GM11168 (cell line): ENCODE data around the gene MSN.
"Not testable (repeated sequence)": the region's sequence is repeated elsewhere in the genome, so short reads cannot be mapped to it uniquely, and the experiment has no call there.

Experiments
- in situ Hi-C: fragments of 300-500 bp; cut with MboI; formaldehyde crosslinking; loops from one replicate; pipeline ENCODE4 v1.12.0; 2022; ENCODE audit warnings: low sequenced_read_pairs; ENCODE audit not compliant: unreplicated experiment

Gene MSN

DNA sequence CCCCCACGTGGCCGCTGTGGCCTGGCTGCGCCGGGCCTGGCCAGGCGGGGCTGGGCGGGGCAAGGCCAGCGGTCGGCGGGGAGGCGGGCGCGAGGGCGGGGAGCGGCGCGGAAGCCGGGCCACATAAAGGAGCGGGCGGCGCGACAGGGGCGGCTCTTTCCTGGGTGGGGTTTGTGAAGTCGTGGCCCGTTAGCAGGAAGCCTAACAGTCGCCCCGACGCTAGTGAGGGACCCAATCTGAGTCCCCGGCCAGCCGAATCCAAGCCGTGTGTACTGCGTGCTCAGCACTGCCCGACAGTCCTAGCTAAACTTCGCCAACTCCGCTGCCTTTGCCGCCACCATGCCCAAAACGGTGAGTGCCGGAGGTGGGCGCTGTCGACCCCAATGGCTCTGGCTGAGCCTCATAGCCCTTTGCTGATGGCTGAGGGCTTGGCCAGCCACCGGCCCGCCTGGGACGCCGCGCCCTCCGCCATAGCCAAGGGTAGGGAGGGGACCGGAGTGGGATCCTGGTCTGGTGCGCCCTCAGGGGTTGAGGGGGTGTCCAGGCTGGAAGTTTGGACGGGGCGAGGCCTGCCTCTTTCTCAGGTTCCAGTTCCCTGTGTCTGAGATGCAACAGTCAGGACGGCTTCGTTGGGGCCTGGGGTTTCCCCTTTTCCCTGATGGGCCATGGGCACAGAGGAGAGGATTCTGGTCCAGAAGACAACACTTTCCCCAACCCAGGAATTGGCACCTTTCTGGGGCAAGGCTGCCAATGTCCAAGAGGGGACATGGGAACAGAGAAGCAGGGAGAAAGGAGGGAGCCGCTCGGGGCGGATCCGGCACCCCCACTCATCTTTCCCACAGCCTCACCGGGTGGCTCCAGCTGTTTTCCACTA lies at the start of gene MSN:
TSS of gene MSN (plus strand) at position 152 of the 874 bp plus-strand sequence. CDS start at position 340, 188 bp downstream.
- in situ Hi-C loops = no loop called here

DNA sequence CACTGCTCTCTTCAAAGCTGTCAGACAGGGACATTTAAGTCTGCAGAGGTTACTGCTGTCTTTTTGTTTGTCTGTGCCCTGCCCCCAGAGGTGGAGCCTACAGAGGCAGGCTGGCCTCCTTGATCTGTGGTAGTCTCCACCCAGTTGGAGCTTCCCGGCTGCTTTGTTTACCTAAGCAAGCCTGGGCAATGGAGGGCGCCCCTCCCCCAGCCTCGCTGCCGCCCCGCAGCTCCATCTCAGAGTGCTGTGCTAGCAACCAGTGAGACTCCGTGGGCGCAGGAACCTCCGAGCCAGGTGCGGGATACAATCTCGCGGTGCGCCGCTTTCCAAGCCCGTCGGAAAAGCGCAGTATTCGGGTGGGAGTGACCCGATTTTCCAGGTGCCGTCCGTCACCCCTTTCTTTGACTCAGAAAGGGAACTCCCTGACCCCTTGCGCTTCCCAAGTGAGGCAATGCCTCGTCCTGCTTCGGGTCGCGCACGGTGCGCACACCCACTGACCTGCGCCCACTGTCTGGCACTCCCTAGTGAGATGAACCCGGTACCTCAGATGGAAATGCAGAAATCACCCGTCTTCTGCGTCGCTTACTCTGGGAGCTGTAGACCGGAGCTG lies 47.3 kb upstream of the MSN start:
- in situ Hi-C loops = not testable (repeated sequence)

DNA sequence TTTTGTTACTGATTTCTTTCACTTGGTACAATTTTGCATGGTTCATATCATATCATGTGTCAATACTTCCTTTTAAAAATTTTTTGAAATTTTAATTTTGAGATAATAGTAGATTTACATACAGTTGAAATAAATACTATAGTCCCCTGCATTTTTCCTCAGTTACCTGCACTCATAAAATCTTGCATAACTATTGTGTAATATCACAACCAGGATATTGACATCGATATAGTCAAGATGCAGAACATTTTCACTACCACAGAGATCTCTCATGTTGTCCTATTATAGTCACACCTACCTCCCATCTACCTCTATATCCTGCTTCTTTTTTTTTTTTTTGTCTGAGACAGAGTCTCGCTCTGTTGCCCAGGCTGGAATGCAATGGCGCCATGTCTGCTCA lies 36.7 kb upstream of the MSN start:
- in situ Hi-C loops = no loop called here

DNA sequence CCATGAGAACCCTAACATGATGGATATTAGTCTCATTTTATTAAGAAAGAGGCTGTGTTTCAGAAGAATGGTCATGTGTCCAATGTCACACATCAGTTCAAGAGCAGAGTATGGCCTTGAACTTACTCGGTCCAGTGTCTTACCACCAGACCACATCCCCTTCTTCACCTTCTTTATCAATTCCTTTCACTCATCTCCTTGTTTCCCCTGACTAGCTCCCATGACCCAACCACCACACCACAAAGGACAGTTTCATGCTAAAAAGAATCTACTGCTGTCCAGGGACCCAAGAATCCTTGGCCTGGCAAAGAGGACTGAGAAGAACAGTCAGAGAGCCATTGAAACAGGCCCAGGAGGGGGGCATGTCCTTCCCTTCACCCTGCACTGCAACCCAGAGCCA lies 33.6 kb upstream of the MSN start:
- in situ Hi-C loops = no loop called here

DNA sequence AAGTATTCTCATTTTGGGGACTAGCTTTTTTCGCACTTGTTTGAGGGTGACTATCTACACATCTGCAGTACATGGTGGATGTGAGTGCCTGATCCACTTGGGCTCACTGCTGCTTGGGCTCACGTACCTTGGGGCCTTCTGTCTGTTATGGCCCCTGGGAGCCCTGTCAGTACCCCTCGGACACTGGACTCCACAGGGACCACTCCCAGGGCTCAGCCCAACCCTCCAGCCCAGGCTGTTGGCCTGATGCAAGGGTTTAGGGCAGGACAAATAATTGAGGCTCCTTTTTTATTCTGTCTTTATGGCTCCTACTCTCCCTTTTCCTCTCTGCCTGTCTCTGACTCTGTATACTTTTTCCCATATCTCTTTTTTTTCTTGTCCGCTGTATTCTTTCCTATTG lies 32.7 kb upstream of the MSN start:
- in situ Hi-C loops = no loop called here

DNA sequence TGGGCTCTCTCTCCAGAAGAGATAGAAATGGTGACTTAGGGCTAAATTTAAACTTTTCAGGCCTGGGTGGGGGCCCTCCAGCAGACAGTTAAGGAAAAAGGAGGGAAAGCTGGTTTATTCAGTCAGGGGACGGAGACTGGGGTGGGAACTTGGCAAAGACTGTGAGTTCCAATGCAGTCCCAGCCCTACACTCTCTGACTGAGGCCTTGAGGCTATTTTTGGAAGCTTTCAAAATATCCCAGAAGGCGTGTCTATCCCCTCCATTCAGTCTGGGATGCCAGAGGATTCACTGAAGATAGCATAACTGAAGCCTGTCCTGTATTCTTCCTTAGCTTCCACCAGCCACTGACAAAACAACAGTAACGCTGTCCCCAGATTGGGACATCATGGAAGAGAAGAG lies 32.1 kb upstream of the MSN start:
- in situ Hi-C loops = no loop called here

DNA sequence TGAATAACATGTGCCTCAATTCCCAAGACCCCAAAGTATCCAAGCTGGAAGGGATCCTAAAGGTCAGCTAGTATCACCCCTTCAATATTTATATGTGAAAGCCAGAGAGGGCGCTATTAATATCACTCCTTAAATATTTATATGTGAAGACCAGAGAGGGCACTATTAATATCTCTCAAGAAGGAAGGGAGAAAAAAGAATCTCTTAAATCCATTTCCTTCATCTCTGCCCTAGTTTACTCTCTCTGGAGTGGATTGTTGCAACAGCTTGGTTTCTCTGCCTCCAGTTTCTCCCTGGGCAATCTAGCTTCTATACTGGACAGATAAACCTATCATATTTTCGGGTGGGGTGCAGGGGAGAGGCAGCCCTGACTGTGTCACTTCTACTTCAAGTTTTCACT lies 31.6 kb upstream of the MSN start:
- in situ Hi-C loops = no loop called here

DNA sequence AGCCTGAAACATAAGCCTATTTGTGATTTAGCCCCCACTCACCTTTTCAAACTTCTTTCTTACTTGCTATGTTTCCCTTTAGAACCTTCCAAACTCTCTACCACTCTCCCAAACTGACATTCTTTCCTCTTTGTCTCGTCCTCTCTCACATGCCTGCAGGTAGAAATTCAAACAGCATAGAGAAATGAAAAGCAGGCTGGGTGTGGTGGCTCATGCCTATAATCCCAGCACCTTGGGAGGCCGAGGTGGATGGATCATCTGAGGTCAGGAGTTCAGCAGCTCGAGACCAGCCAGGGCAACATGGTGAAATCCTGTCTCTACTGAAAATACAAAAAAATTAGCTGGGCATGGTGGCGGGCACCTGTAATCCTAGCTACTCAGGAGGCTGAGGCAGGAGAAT lies 31.2 kb upstream of the MSN start:
- in situ Hi-C loops = not testable (repeated sequence)

DNA sequence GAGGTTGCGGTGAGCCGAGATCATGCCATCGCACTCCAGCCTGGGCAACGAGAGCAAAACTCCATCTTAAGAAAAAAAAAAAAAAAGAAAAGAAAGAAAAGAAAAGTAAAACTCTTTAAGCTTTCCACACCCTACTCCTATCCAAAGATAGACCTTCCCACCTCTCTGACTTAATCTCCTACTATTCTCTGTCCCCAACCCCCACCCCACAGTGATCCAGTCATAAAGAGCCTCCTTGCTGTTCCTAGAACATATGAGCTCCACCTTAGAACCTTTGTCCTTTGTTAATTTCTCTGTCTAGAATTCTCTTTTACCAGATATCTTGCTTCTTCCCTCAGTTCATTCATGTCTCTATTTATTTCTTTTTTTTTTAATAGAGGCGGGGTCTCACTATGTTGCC lies 30.1 kb upstream of the MSN start:
- in situ Hi-C loops = no loop called here

DNA sequence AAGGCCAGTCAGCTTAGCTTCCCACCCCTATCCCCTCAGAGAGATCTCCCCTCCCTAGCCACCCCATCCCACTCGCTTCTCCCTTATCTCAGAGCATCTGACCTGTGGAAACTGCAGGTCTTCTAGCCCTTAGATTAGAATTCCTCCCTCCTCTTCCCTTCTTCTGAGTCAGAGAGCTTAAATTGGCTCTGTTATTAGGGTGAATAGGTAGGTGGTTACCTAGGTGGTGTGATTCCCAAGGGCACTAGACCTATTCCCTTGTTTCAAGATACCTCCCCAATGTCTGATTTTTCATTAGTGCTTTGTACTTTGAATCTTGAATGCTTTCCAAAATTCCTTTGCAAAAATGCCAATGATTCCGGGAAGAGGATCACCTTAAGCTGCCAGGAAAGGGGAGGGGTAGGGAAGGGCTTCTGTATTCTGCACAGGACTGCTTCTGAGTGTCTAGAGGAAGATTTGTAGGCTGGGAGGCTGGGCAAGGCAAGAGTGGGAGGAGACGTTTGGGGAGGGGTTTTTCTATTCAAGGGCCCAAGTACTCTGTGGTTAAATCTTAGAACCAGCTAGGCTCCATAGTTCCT lies 24.5 kb upstream of the MSN start:
- in situ Hi-C loops = no loop called here

DNA sequence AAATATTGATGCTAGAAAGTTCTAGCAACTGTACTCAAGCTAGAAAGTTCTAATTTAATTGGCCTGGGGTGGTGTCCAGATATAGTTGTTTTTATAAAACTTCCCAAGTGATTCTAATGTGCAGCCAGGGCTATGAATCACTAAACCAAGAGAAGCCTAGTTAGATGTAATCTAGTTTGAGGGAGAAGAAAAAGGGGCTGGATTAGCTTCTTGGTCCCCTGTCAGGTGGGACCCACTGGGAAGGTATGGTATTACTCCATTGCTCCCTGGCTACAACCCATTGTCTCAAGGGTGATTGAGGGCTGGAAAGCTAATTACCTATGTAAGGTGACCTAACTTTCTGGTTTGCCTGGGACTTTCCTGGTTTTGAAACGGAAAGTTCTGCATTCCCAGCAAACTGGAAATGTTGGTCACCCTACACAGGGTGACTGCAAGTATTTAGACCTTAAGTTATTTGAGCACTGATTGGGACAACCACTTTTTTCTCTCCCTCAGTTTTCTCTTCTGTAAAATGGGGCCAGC lies 23.9 kb upstream of the MSN start:
- in situ Hi-C loops = no loop called here

DNA sequence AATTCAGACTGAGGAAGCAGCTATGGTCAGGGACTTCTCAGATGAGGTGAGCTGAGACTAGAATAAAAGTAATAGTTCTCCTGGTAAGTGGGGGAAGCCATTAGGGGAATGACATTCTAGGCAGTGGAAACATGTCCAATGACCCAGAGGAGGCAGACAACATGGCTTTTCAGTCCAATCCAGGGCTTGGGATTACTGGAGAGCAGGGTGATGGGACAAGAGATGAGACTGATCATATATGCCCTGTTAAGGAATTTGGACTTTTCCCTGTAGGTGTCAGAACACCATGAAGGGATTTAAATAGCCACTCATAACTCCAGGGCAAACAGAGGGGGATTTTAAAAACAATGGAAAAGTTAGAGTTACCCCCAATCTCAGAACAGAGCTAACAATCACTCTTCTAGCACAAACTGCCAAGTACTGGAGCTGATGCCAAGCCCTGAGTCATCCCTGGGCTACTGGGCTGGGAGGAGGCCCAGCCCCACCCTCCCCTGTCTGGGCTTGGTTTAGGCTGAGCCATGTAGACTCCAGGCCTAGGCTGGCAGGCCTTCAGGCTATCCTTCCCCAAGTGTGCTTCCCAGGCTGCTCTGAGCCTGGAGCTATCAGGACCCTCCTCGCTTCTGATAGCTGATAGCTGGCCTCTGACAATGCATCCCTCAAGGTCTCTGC lies 22.7 kb upstream of the MSN start:
- in situ Hi-C loops = no loop called here

DNA sequence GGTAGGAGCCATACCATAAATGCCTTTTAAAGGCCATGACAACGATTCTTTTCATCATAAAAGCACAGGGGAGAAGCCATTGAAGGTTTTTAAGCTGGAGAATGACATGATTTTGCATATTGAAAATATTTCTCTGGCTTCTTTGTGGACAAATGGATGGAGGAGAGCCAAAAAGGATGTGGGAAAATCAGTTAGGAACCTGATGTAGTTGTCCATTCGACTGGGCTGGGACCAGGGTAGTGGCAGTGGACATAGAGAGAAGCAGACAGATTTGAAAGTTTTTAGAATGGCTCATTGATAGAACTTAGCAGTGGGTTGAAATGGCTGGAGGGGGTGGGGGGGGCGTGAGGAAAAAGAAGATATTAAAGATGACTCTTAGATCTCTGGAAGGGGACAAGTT lies 19.7 kb upstream of the MSN start:
- in situ Hi-C loops = no loop called here

DNA sequence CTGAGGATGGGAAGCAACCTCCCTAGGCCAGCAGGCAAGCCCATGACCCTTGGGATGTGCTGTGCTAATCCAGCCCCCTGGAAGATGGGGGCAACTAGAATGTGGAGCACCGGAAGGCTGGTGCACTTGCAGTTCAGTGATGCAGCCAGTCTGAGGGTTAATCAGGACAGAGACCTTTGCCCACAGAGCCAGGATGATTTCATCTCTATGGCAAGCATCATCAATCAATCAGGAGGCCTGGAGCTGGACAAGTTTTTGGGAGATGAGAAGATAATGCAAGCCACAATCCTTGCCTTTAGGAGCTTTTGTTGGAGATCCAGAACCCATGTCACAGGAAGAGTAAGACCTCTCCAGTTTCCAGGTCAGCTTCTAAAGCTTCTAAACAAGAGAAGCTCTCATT lies 15.4 kb upstream of the MSN start:
- in situ Hi-C loops = no loop called here

DNA sequence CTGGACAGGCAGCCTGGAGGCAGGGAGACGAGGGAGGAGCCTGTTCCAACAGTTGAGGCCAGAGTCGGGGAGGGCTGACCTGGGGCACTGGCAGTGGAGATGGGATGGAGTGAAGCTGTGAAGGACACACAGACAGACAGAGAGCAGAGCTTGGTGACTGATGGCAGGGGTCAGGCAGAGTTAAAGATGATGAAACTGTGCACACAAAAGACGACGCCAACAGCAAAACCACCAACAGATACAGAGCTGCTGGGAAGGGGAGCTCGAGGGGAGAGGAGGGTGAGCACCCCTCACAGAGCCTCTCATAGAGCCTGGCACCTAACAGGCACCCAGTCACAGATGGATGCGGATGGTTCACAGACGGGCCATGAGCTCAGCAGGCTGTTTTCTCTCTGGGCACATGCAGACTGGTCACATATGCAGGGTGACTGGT lies 10.4 kb upstream of the MSN start:
- in situ Hi-C loops = not testable (repeated sequence)

DNA sequence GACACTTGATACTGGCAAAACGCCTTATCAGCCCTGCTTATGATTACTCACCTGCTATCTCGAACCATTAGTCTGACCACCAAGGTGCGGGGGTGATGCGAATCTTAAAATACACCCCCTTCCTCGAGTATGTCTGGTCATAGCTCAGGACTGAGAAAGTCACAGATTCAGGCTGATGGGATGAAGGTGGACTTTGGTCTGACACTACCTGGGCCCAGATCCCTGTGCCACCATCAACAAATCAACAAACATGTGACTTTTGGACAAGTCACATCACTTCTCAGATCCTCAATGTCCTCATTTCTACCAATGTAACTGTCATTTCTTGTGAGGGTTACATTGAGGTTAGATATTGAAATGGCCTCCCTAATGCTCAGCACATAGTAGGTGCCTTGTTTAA lies 9.8 kb upstream of the MSN start:
- in situ Hi-C loops = no loop called here

DNA sequence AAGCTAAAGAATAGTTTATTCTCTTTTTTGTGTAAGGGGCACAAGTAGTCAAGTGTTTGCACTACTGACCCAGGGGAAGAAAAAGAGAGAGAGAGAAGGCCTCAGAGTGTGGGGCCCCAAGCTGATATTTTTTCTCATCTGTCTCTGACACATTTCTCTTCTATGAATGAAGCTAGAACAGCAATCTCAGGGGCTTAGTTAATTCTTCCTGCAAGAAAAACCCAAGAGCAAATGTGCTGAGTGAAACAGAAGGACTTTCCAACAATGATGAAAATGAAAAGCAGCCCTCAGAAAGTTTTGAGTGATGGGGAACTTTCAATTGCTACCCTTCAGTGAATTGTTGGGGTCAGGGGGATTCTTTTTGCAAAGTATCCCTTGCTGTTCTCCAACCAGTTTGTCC lies 9.2 kb upstream of the MSN start:
- in situ Hi-C loops = no loop called here

DNA sequence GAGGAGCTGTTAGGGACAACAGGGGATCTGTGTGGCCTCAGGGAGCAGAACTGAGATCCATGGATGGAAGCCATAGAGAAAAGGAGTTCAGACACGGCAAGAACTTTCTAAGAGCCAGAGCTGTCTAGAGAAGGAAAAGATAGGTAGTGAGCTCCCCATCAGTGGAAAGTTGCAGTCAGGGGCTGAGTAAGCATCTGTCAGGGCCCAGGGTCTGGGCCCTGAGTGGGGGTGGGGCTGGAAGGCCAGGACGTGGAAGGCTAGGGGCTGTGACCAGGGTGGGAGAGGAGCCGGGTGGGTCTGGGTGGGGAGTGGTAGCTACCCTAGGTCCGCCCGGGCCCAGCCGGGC lies 324 bp upstream of the MSN start:
- in situ Hi-C loops = no loop called here

DNA sequence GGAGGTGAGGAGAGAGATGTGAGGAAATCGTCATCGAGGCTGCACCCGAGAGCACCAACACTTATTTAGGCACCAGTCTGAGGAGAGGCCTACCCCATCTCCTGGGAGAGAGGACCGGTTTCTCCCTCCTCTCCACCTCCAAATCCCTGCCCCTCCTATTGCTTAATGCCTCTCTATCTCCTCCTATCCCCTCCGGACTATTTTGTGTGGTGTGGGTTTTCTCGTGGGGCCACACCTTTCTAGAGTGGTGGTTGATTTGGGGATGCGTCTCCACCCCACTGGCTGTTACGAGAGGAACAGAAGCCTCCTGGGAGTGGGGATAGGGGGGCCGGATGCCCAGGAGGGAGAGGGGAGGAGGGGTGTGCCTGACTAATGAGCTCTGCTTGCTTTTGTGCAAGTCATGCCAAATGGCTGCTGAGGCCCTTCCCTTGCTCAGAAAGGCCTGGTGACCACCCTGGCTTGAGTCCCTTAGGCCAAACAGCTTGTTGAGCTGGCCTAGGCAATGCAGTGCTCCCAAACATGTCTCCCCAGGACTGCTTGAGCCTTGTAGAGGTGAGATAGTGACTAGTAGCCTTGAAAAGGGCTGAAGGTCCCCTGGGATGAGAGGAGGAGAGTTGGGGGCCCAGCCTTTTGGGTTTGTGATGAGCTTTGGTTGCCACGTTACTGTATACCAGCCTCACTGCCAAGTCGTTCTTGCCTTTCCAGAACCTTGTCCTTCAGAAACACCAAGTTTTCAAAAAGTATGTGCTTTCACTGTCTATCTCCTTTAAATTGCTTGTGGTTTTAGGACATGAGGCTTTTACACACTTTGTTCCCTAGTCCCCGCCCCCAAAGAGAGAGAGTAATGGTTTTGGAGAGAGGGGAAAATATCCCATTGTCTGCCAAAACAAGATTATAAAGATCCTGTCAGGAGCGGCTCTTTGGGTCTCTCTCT lies 1.2 kb downstream of the MSN start:
- in situ Hi-C loops = no loop called here

DNA sequence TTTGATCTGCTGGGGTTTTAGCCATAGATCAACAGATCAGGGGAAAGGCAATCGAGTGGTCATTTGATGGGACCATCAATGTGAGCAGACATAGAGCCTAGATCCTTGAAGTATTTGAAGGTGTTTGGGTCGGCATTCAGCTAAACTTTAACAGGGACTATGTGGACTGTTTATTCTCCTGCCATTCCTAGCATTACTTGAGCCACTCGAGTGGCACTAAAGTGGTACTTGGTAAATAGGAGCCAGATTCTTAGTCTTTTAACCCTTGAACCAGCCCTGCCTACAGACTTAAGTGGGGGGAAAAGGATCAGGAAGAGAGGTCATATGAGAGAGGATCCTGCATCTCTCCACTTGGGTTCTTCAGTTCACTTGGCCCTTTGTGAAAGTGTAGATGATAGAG lies 3.8 kb downstream of the MSN start:
- in situ Hi-C loops = no loop called here
